Tongue (tissue), 2 donors: Measurements from ENCODE around the gene OR4C5. TPM values are rescaled to one million over a fixed set of nuclear protein-coding genes. Genes with fewer than 3 reads are reported as not detected.
"Not testable (repeated sequence)": the region's sequence is repeated elsewhere in the genome, so short reads cannot be mapped to it uniquely, and the experiment has no call there.

Experiments used
- DNase-seq: peaks from one replicate; pipeline ENCODE4 v3.0.0-alpha.2; 2015
- total RNA-seq: library from RNA; depleted of rRNA; stranded (reverse); fragments of >200 nt; gene quantifications from one replicate; pipeline ENCODE4 v1.2.3, GENCODE V29; 2014

OR4C5 gene
- not detected for total RNA-seq

- no peak for DNase-seq
Measured at GRCh38 chr11:48366365-48366764, at the start of gene OR4C5. TSS of gene OR4C5 (minus strand) at chr11:48366465. CDS start at chr11:48366465, 0 bp downstream.

- no peak for DNase-seq
Measured at GRCh38 chr11:48384670-48385069, 18.4 kb upstream of the OR4C5 start.

GRCh38 chr11:48384151-48384550 lies 17.9 kb upstream of the OR4C5 start:
- not testable (repeated sequence) for DNase-seq

GRCh38 chr11:48361289-48361688 lies 5.0 kb downstream of the OR4C5 start:
- not testable (repeated sequence) for DNase-seq

- DNase-seq: no peak
Measured at GRCh38 chr11:48354677-48355076, 11.6 kb downstream of the OR4C5 start.

- no peak for DNase-seq
Measured at GRCh38 chr11:48354013-48354412, 12.3 kb downstream of the OR4C5 start.

- not testable (repeated sequence) for DNase-seq
Measured at GRCh38 chr11:48346286-48346685, 20.0 kb downstream of the OR4C5 start.

- not testable (repeated sequence) for DNase-seq
Measured at GRCh38 chr11:48342505-48342904, 23.8 kb downstream of the OR4C5 start.

- no peak for DNase-seq
Measured at GRCh38 chr11:48341466-48341865, 24.8 kb downstream of the OR4C5 start.

- not testable (repeated sequence) for DNase-seq
Measured at GRCh38 chr11:48324620-48325019, 41.6 kb downstream of the OR4C5 start, which contains the start of gene OR4C3. TSS of gene OR4C3 (plus strand) at chr11:48324920. CDS start at chr11:48325022, 102 bp downstream.

GRCh38 chr11:48319813-48320212 lies 46.5 kb downstream of the OR4C5 start:
- not testable (repeated sequence) for DNase-seq

Other genes starting within 250 kb of the OR4C5 start
- not detected for gene OR4B1, start 149.7 kb downstream of the OR4C5 start, total RNA-seq
- gene OR4X2, start 121.4 kb downstream of the OR4C5 start, total RNA-seq: not detected
- gene OR4X1, start 102.6 kb downstream of the OR4C5 start, total RNA-seq: not detected
- gene OR4S1, start 60.2 kb downstream of the OR4C5 start, total RNA-seq: not detected
- not detected for gene OR4C3, start 41.5 kb downstream of the OR4C5 start, total RNA-seq
- gene OR4A47, start 122.3 kb upstream of the OR4C5 start, total RNA-seq: not detected